ENCODE data around the gene CDC42EP2. TPM values are rescaled to one million over a fixed set of nuclear protein-coding genes. Genes with fewer than 3 reads are reported as not detected.

CDC42EP2 gene
- 10.5 and 16.6 TPM in 2 replicates for total RNA-seq (2014; rRNA removed; shearing (Covaris generic))

DNA sequence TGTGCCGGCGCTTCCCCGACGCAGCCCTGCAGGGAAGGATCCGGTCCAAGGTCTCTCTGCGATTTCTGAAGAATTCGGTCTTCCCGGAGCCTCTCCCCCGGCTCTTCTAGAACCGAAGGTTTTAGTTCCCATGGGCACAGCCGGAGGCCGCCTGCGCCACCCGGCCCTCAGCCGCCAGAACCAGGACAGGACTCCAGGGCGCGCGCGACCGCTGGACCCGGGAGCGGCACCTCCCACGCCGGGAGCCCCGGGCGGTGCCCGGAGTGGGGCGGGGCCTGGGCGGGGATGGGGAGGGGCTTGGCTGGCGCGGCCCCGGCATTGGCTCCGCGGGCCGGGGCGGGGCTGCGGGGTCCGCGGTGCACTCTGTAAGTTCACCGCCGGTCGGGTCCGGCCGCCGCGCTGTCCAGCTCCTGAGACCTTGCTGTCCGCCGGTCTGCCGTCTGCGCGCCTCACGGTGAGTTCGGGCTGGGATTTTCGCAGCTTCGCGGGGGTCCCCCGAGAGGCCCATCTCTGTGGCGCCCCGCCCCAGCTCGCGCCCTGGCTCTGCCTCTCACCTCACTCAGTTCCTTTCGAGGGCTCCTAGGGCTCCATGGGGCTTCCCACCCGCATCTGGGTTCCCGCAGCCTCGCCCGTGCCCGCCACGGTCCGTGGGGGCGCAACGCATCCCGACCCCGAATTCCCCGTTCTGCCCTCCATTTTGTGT, at the start of gene CDC42EP2:
TSS of gene CDC42EP2 (plus strand) at position 366 of the 703 bp plus-strand sequence. CDS start 6,033 bp downstream, outside the sequence.
- Histone ChIP-seq H3K4me1 (replicated peaks) (peaks cover 43% of the 10 kb centered on the region), H3K27ac (peak within 1 kb of the TSS; percentile 3), H3K36me3 (peaks cover 14% of the 10 kb centered on the region), H3K27me3 (replicated peaks) (no peaks in the 10 kb centered on the region), H3K4me3 (peak within 1 kb of the TSS; percentile 77), H3K9me3 (replicated peaks) (no peaks in the 10 kb centered on the region)
- peak; percentile 95 to 96 for DNase-seq (ENCODE audit: low read depth in 1 of 2, low spot score in 2 of 2)

DNA sequence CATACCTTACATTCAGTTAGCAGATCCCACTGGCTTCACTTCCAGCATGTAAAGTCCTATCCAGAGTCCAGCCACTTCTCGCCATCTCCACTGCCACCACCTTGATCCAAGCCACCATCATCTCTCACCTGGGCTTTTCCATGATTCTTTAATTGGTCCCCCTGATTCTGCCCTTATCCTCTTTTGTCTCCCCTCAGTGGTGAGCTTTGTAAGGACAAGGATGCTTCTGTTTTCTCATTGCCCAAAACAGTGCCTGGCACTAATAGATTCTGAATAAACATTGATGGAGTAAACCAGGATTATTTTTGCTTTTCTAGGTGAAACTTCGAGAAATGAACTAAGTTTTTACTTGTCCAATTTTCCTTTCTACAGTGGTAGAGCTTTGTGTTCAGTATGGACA, 48.5 kb upstream of the CDC42EP2 start:
- Histone ChIP-seq H3K27ac (no peak overlapping the region), H3K9me3 (replicated peaks) (no peaks in the 10 kb centered on the region), H3K4me3 (no peak overlapping the region), H3K36me3 (peaks cover 74% of the 10 kb centered on the region), H3K27me3 (replicated peaks) (no peaks in the 10 kb centered on the region), H3K4me1 (replicated peaks) (peaks cover 6% of the 10 kb centered on the region)
- no peak for DNase-seq (ENCODE audit: low read depth in 1 of 2, low spot score in 2 of 2)

GRCh38 chr11:65274735-65275682, 39.7 kb upstream of the CDC42EP2 start:
- Histone ChIP-seq H3K36me3 (peaks cover 57% of the 10 kb centered on the region), H3K27ac (peak overlapping the region; percentile 34), H3K9me3 (replicated peaks) (no peaks in the 10 kb centered on the region), H3K4me1 (replicated peaks) (peaks cover 46% of the 10 kb centered on the region), H3K4me3 (no peak overlapping the region), H3K27me3 (replicated peaks) (no peaks in the 10 kb centered on the region)
- peak; percentile 95 to 97 for DNase-seq (ENCODE audit: low read depth in 1 of 2, low spot score in 2 of 2)

GRCh38 chr11:65275906-65276305, 38.8 kb upstream of the CDC42EP2 start:
- H3K27ac ChIP-seq = peak overlapping the region; percentile 34
- no peak overlapping the region for H3K4me3 ChIP-seq
- no peaks in the 10 kb centered on the region for H3K27me3 ChIP-seq (replicated peaks)
- peaks cover 57% of the 10 kb centered on the region for H3K36me3 ChIP-seq
- H3K4me1 ChIP-seq (replicated peaks) = peaks cover 55% of the 10 kb centered on the region
- no peak for DNase-seq (ENCODE audit: low read depth in 1 of 2, low spot score in 2 of 2)
- H3K9me3 ChIP-seq (replicated peaks) = no peaks in the 10 kb centered on the region

DNA sequence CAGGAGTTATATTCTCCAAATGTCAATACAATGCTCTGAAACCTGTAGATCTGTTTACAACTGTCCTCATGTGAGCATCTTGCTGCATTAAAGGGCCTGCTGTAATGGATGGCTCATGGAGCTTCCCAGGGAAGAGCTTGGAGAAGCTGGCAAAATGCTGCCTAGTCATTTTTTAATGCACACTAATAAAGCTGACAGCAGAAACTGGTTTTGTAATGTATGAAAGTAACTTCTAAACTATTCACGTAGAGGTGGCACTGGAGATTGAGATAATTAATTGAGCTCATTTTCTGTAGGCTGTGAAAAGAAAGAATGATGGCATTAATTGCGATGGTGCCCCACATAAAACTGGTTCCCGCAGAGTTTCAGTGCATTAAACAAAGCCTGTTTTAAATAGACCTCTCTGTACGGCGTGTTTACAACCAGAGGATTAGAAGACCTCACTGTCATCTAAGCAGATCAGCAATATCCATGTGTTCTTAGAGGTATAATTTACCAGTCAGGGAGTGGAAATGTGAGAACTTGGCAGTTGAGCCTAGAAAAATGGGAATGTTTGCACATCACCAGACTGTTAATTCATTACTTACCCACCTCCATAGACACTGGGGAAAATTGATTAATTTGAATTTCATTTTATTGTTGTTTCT, 36.9 kb upstream of the CDC42EP2 start:
- H3K4me1 ChIP-seq (replicated peaks) = peaks cover 56% of the 10 kb centered on the region
- no peak overlapping the region for H3K4me3 ChIP-seq
- DNase-seq (ENCODE audit: low read depth in 1 of 2, low spot score in 2 of 2) = peak in 1 of 2 experiments; percentile 53
- peaks cover 62% of the 10 kb centered on the region for H3K36me3 ChIP-seq
- peak overlapping the region; percentile 78 for H3K27ac ChIP-seq
- no peaks in the 10 kb centered on the region for H3K27me3 ChIP-seq (replicated peaks)
- no peaks in the 10 kb centered on the region for H3K9me3 ChIP-seq (replicated peaks)

DNA sequence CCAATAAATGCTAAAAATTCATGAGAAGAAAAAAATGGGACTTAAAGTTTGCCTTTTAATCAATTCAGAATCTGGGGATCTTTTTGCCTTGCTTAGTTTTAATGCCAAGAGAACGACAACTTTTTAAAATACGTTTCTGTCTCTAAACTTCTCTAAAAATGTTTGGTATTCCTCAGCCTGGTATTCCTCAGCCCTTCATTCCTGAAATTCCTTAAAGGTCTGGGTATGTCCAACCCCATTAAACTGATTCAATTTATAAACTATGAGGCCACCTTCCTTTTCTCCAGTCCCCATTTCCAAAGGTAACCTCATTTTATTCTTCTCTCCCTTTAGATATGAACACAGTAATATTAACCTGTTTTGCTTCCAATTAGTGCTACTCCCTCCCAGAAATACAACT, 36.3 kb upstream of the CDC42EP2 start:
- Histone ChIP-seq H3K4me1 (replicated peaks) (peaks cover 56% of the 10 kb centered on the region), H3K27me3 (replicated peaks) (no peaks in the 10 kb centered on the region), H3K4me3 (no peak overlapping the region), H3K9me3 (replicated peaks) (no peaks in the 10 kb centered on the region), H3K36me3 (peaks cover 68% of the 10 kb centered on the region), H3K27ac (peak overlapping the region; percentile 78)
- peak in 1 of 2 experiments; percentile 82 for DNase-seq (ENCODE audit: low read depth in 1 of 2, low spot score in 2 of 2)

DNA sequence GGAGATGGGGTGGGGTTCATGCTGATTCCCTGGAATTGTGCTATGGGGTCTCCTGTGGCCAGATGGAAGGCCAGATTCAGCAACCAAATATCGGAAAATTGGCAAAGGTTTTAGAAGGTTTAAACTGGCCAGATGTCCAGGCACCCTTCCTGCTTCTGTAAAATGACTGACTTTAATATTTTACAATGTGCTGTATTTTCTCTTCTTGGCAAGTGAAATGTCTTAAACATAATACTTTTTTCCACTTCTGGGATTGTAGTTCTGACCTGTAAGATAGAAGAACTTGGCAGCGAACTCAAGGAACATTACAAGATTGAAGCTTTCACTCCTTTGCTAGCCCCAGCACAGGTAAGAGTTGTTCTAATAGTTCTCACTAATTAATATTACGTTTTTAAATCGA, 35.4 kb upstream of the CDC42EP2 start:
- DNase-seq (ENCODE audit: low read depth in 1 of 2, low spot score in 2 of 2) = peak in 1 of 2 experiments; percentile 30
- Histone ChIP-seq H3K4me1 (replicated peaks) (peaks cover 56% of the 10 kb centered on the region), H3K36me3 (peaks cover 74% of the 10 kb centered on the region), H3K27me3 (replicated peaks) (no peaks in the 10 kb centered on the region), H3K27ac (peak overlapping the region; percentile 78), H3K9me3 (replicated peaks) (no peaks in the 10 kb centered on the region), H3K4me3 (no peak overlapping the region)

DNA sequence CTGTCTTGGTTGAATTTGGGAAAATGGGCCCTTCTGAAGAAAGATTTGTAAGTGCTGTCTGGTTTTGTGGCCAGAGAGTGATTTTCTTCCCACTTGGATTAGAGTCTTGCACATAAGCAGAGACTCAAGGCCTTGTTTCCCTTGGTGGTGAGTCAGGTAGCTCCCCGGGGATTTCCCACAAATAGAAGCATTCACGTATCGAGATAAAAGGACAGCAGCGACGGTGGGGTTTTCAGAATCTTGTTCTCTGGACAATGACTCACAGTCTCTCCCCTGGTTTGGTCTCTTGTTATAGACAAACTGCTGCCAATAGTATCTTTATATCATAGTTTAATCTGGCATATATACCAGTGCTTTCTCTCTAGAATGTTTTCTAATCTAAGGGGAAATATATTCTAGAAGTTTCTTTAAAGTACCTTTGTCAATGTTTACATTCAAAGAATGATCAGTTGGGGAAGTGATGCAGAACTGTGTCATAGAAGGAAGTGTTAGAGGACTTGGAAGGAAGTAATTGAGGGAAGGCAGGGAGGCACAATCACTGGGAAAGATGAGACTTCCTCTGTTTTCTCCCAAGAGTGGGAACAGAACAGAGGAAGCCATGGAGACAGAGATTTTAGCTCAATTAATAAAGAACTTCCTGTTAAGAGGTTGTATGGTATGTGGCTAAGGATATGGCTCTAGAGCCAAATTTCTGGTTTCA, 34.8 kb upstream of the CDC42EP2 start:
- DNase-seq (ENCODE audit: low read depth in 1 of 2, low spot score in 2 of 2) = peak; percentile 96 to 98
- H3K36me3 ChIP-seq = peaks cover 80% of the 10 kb centered on the region
- H3K4me3 ChIP-seq = no peak overlapping the region
- H3K9me3 ChIP-seq (replicated peaks) = no peaks in the 10 kb centered on the region
- H3K4me1 ChIP-seq (replicated peaks) = peaks cover 53% of the 10 kb centered on the region
- H3K27ac ChIP-seq = peak overlapping the region; percentile 78
- H3K27me3 ChIP-seq (replicated peaks) = no peaks in the 10 kb centered on the region

DNA sequence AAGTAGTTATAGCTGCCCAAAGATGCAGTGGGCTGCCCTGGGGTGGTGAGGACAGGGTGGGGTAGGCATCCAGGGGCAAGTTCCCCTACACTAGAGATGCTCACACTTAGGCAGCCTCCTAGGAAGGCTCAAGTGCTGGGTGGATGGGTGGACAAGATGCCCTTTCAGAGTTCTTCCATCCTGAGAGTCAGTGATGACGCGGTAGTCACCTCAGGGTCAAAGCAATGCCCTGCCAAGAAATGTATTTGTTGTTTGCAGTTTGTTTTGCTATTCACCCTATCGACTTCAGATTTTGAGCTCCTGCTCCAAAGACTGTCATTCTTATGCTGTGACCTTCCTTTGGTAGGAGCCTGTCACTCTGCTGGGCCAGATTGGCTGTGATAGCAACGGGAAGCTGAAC, 34.0 kb upstream of the CDC42EP2 start:
- Histone ChIP-seq H3K4me1 (replicated peaks) (peaks cover 47% of the 10 kb centered on the region), H3K36me3 (peaks cover 86% of the 10 kb centered on the region), H3K9me3 (replicated peaks) (no peaks in the 10 kb centered on the region), H3K27me3 (replicated peaks) (no peaks in the 10 kb centered on the region), H3K27ac (peak overlapping the region; percentile 78), H3K4me3 (no peak overlapping the region)
- no peak for DNase-seq (ENCODE audit: low read depth in 1 of 2, low spot score in 2 of 2)

DNA sequence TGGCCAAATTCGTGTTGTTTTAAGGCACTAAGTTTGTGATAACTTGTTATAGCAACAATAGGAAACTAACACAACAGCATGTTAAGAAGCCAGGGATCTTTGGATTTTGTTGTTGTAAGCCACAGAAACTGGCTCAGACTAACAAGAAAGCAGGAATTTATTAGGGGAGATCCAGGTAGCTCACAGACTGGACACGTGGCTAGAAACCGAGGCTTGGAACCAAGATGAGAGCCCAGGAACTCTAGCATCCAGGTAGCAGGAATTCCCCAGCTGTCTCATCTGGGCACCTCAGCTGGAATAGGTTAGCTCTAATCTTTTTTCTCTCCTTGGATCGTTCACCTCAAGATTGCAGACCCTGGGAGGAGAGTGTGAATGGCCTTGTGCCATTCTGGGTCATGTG, 28.0 kb upstream of the CDC42EP2 start:
- no peak overlapping the region for H3K4me3 ChIP-seq
- H3K27me3 ChIP-seq (replicated peaks) = no peaks in the 10 kb centered on the region
- no peaks in the 10 kb centered on the region for H3K9me3 ChIP-seq (replicated peaks)
- H3K36me3 ChIP-seq = peaks cover 86% of the 10 kb centered on the region
- no peak for DNase-seq (ENCODE audit: low read depth in 1 of 2, low spot score in 2 of 2)
- no peak overlapping the region for H3K27ac ChIP-seq
- peaks cover 22% of the 10 kb centered on the region for H3K4me1 ChIP-seq (replicated peaks)

DNA sequence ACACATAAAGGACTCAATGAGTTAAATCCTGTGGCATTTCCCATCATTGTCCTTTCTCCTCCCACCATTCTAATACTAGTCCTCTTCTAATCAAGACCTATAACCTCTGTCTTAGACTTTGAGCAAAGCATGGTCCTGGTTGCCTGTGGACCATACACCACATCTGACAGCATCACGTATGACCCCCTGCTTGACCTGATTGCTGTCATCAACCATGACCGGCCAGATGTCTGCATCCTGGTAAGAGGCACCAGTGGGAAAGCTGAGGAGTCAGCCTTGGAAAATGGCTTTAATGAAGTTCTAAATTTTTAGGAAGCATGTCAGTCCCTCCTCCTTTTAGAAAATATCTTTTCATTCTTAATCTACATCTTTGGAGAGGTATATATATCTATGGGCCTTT, 27.1 kb upstream of the CDC42EP2 start:
- Histone ChIP-seq H3K4me3 (no peak overlapping the region), H3K27ac (no peak overlapping the region), H3K36me3 (peaks cover 81% of the 10 kb centered on the region), H3K9me3 (replicated peaks) (no peaks in the 10 kb centered on the region), H3K27me3 (replicated peaks) (no peaks in the 10 kb centered on the region), H3K4me1 (replicated peaks) (peaks cover 31% of the 10 kb centered on the region)
- no peak for DNase-seq (ENCODE audit: low read depth in 1 of 2, low spot score in 2 of 2)

DNA sequence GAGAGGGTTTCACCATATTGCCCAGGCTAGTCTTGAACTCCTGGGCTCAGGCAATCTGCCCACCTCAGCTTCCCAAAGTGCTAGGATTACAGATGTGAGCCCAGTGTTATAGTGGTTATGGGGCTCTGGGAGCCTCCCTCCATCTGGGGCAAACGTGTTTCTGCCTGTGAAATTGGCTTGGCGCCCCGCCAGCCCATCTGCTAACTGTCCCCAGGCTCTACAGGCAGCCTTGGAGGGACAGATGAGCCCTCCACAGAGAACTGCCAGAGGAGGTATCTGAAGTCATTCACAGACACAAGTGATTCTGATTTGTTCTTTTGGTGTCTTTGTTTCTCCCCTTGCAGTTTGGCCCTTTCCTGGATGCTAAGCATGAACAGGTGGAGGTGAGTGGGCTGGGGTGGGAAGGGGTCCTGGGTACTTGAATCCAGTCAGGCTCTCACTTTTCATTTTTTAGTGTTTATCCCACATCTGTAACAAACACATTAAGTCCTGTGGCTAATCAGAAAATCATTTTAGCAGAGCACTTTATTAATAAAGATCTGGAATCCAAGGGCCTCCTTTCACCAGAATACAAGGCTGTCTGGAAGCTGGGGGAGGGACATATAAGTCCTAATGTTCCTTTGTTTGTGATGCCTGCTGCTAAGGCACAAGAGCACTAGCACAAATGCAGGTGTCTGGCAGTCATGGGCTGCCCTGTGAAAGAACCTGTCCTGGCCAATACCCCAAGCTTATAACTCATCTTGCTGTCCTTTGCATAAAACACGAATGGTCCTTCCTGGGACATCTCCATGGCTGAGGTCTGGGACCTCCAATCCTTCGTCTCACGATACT, 25.7 kb upstream of the CDC42EP2 start:
- Histone ChIP-seq H3K36me3 (peaks cover 84% of the 10 kb centered on the region), H3K4me1 (replicated peaks) (peaks cover 35% of the 10 kb centered on the region), H3K27me3 (replicated peaks) (no peaks in the 10 kb centered on the region), H3K9me3 (replicated peaks) (no peaks in the 10 kb centered on the region), H3K4me3 (no peak overlapping the region), H3K27ac (no peak overlapping the region)
- no peak for DNase-seq (ENCODE audit: low read depth in 1 of 2, low spot score in 2 of 2)

Measured in SJSA1 (cell line).